BJ (cell line): Measurements from ENCODE around the gene CELF2. TPM values are rescaled to one million over a fixed set of nuclear protein-coding genes. Genes with fewer than 3 reads are reported as not detected.

Source experiments
- CTCF ChIA-PET: fragments of 350-600 bp; formaldehyde crosslinking; extraction: SDS; loops from one replicate; lab custom pipeline; 2021; ENCODE audit warnings: antibody characterized with exemption, inconsistent platforms; lab: Yijun Ruan, JAX
- POLR2A ChIA-PET: fragments of 300-600 bp; sonication (Branson Sonifier 250); formaldehyde crosslinking; extraction: SDS; loops from one replicate; lab custom pipeline; 2021; ENCODE audit warnings: antibody characterized with exemption; lab: Charles Lee
- DNase-seq: peaks from one replicate; pipeline ENCODE4 v3.0.0-alpha.2; 2011; ENCODE audit warnings: low read depth
- H3K27me3 ChIP-seq: 2 replicates; pipeline ENCODE4 v1.6.0; 2011; ENCODE audit warnings: low read length; ENCODE audit not compliant: control insufficient read depth, insufficient read depth
- H3K36me3 ChIP-seq: 2 replicates; pipeline ENCODE4 v1.5.1; 2011; ENCODE audit warnings: low read length; ENCODE audit not compliant: control insufficient read depth, insufficient read depth
- H3K4me3 ChIP-seq: 2 replicates; pipeline ENCODE4 v1.5.1; 2011; ENCODE audit warnings: low read depth, mild to moderate bottlenecking, control low read depth, low read length
- polyA plus RNA-seq: library from polyadenylated mRNA; depleted of rRNA; stranded (reverse); fragments of >200 nt; gene quantifications from 2 replicates; pipeline ENCODE4 v1.2.3, GENCODE V29; 2011
- TF ChIP-seq, protein P1 (sequence below): IDR thresholded peaks from 2 replicates; pipeline ENCODE4 v1.5.1; 2011; ENCODE audit warnings: low read depth, mild to moderate bottlenecking, control low read depth, inconsistent platforms, low read length, moderate library complexity; ENCODE audit not compliant: insufficient read depth

Gene CELF2
- polyA plus RNA-seq, 1 experiment: 8.8 TPM

DNA sequence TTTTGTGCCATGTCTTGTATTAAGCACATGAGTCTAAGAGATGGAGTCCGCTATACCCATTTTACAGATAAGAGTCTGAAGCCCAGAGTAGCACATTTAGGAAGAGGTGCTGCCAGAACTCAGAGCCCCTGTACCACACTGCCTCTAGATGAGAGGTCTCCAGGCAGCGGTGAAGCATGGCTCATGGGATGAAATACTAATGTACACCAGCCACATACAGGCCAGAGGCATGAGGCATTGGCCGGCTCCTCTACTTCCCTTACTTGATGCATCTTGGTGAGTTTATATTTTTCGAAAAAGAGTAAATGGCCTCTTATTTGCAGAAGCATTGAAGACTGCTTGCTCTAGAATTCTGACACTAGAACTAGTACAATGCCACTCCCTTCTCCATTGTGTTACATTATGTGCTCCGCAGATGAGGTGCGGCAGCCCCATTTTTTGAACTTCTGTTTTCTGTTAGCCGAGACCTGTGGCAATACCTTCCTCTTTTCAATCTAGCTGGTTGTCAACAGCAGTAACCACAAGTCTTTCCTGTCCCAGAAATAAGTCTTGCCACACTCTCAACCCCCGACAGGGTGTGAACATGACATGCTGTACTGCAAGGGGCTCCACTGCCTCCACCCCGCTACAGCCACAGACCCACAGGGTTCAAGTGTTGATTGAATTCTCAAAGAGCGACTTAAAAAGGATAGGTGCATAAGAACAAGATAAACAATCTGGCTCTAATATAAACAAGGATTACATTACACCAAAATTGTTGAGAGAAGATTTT is 145.3 kb downstream of the CELF2 start:
- CTCF ChIA-PET: no interaction called here
- no peak overlapping the region for H3K4me3 ChIP-seq
- TF ChIP-seq, protein P1, sequence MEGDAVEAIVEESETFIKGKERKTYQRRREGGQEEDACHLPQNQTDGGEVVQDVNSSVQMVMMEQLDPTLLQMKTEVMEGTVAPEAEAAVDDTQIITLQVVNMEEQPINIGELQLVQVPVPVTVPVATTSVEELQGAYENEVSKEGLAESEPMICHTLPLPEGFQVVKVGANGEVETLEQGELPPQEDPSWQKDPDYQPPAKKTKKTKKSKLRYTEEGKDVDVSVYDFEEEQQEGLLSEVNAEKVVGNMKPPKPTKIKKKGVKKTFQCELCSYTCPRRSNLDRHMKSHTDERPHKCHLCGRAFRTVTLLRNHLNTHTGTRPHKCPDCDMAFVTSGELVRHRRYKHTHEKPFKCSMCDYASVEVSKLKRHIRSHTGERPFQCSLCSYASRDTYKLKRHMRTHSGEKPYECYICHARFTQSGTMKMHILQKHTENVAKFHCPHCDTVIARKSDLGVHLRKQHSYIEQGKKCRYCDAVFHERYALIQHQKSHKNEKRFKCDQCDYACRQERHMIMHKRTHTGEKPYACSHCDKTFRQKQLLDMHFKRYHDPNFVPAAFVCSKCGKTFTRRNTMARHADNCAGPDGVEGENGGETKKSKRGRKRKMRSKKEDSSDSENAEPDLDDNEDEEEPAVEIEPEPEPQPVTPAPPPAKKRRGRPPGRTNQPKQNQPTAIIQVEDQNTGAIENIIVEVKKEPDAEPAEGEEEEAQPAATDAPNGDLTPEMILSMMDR: no peak
- no peak for DNase-seq
- POLR2A ChIA-PET: interaction anchor here (0.6 kb wide), 1 partner anchor 13 kb away, joined by 4 read pairs; no protein-coding TSS in a partner anchor
- no peaks in the 10 kb centered on the region for H3K36me3 ChIP-seq
- H3K27me3 ChIP-seq: no peaks in the 10 kb centered on the region

DNA sequence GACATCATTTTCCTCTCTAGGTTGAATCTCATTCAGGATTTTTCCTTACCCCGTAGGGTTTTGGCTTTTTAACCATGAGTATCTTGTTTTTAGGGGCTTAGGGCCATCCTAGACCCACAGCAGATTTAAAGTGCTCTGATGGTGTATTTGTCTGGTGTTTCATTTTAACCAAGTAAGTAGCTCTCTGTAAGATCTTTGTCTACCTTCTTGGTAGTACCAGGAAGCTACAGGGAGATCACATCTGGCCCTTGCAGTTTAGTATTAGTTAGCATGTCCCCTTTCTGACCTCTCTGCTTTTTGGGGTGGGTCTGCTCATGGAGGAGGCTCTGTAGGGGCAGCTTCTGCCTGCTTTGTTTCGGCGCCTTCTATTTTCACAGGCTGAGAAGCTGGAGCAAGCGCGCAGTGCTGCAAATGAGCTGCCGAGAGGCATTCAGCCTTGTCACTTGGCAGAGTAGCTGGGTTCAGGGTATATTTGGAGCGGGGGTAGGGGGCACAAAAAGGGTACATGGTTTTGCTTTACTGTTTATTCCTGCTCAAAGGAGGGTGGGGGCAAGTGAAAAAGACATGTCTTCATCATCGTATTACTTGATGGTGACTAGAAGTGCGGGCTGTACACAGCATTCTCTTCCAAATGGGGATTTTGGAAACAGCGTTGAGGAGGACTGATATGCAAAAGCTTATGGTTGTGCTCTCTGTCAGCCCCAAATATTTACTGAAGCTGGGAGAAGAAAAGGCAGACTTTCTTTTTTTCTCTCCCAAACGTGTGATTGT is 146.3 kb downstream of the CELF2 start:
- ChIA-PET CTCF (interaction anchor here (1.3 to 2.4 kb wide), 2 partner anchors 11 to 24 kb away, joined by 3 to 14 read pairs; no protein-coding TSS in a partner anchor), POLR2A (interaction anchor here (0.5 to 0.6 kb wide), 2 partner anchors 14 to 371 kb away, joined by 3 to 4 read pairs; no protein-coding TSS in a partner anchor)
- peak overlapping the region; percentile 62 for H3K4me3 ChIP-seq
- H3K36me3 ChIP-seq: no peaks in the 10 kb centered on the region
- DNase-seq: no peak
- TF ChIP-seq, protein P1: no peak
- no peaks in the 10 kb centered on the region for H3K27me3 ChIP-seq

DNA sequence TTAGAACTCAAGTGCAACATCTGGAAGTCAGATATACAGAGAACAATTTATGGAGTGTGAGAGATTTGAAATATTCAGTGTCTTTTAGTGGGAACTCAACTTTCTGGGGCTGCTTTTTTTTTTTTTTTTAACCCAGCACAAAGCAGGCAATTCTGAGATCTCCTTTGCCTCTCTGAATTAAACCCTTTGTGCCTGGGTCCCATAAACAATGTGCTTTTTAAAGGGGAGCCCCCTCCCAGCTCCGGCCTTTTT is 146.8 kb downstream of the CELF2 start:
- ChIA-PET CTCF (interaction anchor here (1.3 to 2.4 kb wide), 2 partner anchors 10 to 23 kb away, joined by 3 to 14 read pairs; no protein-coding TSS in a partner anchor), POLR2A (no interaction called here)
- H3K27me3 ChIP-seq: no peaks in the 10 kb centered on the region
- no peak for DNase-seq
- TF ChIP-seq, protein P1: no peak
- H3K36me3 ChIP-seq: no peaks in the 10 kb centered on the region
- peak overlapping the region; percentile 62 for H3K4me3 ChIP-seq

DNA sequence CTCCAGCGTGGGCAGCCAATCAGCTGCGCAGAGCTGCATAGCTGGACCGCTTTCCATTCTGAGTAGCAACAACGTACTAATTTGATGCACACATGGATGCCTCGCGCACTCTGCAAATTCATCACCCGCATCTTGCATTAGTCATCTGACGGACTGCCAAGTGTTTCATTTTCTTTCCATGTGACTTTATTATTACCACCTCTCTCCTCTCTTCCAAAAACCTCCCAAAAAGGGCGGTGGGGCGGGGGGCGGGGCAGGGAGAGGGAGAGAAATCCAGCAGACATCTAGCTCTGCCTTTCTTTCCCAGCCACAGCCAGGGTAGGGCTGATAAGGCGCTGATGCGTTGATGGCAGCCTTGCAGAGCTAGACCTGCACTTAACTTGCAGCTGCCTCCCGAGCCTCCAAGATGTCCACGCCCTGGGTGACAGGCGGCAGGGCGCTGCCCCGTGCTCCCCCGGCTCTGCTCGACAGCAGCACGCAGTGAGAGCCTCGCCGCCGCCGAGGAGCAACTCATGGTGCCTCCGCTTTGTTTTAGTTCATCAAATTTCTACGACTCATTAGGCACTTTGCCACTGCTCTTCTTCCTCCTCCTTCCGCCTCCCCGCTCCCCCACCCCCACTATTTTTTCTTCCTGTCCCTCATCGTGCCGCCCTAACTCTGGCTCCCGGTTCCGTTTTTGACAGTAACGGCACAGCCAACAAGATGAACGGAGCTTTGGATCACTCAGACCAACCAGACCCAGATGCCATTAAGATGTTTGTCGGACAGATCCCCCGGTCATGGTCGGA is 147.3 kb downstream of the CELF2 start:
- Histone ChIP-seq H3K27me3 (no peaks in the 10 kb centered on the region), H3K36me3 (no peaks in the 10 kb centered on the region), H3K4me3 (peak overlapping the region; percentile 62)
- CTCF ChIA-PET: interaction anchor here (0.8 to 2.4 kb wide), 4 partner anchors 10 to 23 kb away, joined by 3 to 14 read pairs (median 4); no protein-coding TSS in a partner anchor
- TF ChIP-seq, protein P1: no peak
- peak; percentile 63 for DNase-seq
- POLR2A ChIA-PET: interaction anchor here (0.6 kb wide), 1 partner anchor 161 kb away, joined by 6 read pairs; no protein-coding TSS in a partner anchor
